ENCODE results near the gene EPB42.

EPB42 gene

DNA sequence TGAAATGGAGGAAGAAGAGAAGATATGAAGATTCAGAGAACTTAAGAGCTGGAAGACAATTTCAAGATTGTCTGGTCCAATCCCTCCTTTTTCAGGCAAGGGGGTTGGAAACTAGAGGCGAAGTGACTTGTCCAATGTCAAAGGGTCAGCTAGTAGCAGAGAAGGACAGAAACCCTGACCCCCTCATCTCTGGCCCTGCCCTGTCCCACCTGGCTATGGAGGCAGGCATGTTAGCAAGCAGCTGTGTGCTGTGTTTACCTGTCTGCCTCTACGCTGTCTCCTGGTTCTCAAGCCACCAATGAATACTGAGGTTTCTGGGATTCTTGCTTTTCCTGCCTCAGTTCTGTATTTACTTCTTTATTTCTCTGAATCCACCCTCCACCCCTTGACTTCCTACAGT lies 45.6 kb upstream of the EPB42 start (continued):
- TF ChIP-seq ZNF280C (tag by site-specific recombination; IDR thresholded peaks at IDR 0.05) (no peak), ZNF112 (tag by site-specific recombination; IDR thresholded peaks at IDR 0.05) (no peak), ZNF248 (tag by site-specific recombination; IDR thresholded peaks at IDR 0.05) (no peak), ZNF311 (tag by site-specific recombination; IDR thresholded peaks at IDR 0.05; ENCODE audit: borderline replicate concordance) (no peak), SP3 (tag by site-specific recombination; IDR thresholded peaks at IDR 0.05) (no peak), ZFP41 (tag by site-specific recombination; IDR thresholded peaks at IDR 0.05; ENCODE audit: borderline replicate concordance) (no peak), ZNF433 (tag by site-specific recombination; IDR thresholded peaks at IDR 0.05; ENCODE audit: low read depth) (no peak), IKZF3 (tag by site-specific recombination; IDR thresholded peaks at IDR 0.05) (no peak), ZNF473 (tag by site-specific recombination; IDR thresholded peaks at IDR 0.05) (no peak)

- TF ChIP-seq ZBTB20 (tag by site-specific recombination; IDR thresholded peaks at IDR 0.05) (no peak), ZNF560 (tag by site-specific recombination; IDR thresholded peaks at IDR 0.05; ENCODE audit: borderline replicate concordance) (no peak), WT1 (tag by site-specific recombination; IDR thresholded peaks at IDR 0.05) (no peak), ZNF311 (tag by site-specific recombination; IDR thresholded peaks at IDR 0.05; ENCODE audit: borderline replicate concordance) (no peak), SP2 (tag by site-specific recombination; IDR thresholded peaks at IDR 0.05) (no peak), ZNF221 (tag by site-specific recombination; IDR thresholded peaks at IDR 0.05; ENCODE audit: borderline replicate concordance) (no peak), ZXDB (tag by site-specific recombination; IDR thresholded peaks at IDR 0.05) (no peak), ZNF555 (tag by site-specific recombination; conservative IDR thresholded peaks at IDR 0.05) (no peak)
- TF ChIP-seq, protein P1, sequence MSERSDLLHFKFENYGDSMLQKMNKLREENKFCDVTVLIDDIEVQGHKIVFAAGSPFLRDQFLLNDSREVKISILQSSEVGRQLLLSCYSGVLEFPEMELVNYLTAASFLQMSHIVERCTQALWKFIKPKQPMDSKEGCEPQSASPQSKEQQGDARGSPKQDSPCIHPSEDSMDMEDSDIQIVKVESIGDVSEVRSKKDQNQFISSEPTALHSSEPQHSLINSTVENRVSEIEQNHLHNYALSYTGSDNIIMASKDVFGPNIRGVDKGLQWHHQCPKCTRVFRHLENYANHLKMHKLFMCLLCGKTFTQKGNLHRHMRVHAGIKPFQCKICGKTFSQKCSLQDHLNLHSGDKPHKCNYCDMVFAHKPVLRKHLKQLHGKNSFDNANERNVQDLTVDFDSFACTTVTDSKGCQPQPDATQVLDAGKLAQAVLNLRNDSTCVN (tag by site-specific recombination; optimal IDR thresholded peaks at IDR 0.05), result no peak
- H3K4me3 ChIP-seq (ENCODE audit: low read depth, low read length), result no peak overlapping the region
- H3K27ac ChIP-seq (ENCODE audit: extremely low read depth, low read depth, low read length), result no peak overlapping the region
- H3K36me3 ChIP-seq (ENCODE audit: control insufficient read depth in 2 of 2, insufficient read depth in 1 of 2, low read length in 2 of 2), result no peaks in the 10 kb centered on the region
- POLR2A ChIA-PET, result no interaction called here
- CTCF ChIA-PET, result interaction anchor here (1.3 kb wide), 1 partner anchor 25 kb away, joined by 4 read pairs; no protein-coding TSS in a partner anchor
- H3K4me1 ChIP-seq (ENCODE audit: control insufficient read depth, insufficient read depth, low read length), result no peaks in the 10 kb centered on the region
- H3K9me3 ChIP-seq (ENCODE audit: control insufficient read depth, insufficient read depth, low read depth, low read length), result no peaks in the 10 kb centered on the region
These were observed 39.3 kb upstream of the EPB42 start for GRCh38 chr15:43260011-43260615.

DNA sequence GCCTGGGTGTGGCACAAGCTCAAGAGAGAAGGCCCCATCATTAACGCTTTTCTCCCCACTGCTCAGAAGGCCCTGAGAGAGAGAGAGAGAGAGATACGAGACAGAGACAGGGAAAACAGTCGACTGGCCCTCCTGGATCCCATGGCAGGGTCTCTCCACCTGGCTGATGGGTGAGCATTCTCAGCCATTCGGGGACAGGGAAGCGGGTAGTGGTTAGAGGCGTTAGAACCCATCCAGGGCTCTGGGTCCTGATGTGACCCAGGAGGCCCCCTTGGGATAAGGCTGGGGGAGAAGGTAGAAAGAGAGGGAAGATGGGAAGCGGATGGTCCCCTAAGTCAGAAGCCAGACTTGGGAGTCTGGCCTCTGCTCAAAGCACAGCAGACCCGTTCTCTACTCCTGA lies 38.0 kb upstream of the EPB42 start:
- Histone ChIP-seq H3K4me3 (ENCODE audit: low read depth, low read length) (no peak overlapping the region), H3K36me3 (ENCODE audit: control insufficient read depth in 2 of 2, insufficient read depth in 1 of 2, low read length in 2 of 2) (no peaks in the 10 kb centered on the region), H3K4me1 (ENCODE audit: control insufficient read depth, insufficient read depth, low read length) (no peaks in the 10 kb centered on the region), H3K27ac (ENCODE audit: extremely low read depth, low read depth, low read length) (no peak overlapping the region), H3K9me3 (ENCODE audit: control insufficient read depth, insufficient read depth, low read depth, low read length) (no peaks in the 10 kb centered on the region)
- TF ChIP-seq ZNF114 (tag by site-specific recombination; IDR thresholded peaks at IDR 0.05) (no peak), ZNF830 (tag by site-specific recombination; IDR thresholded peaks at IDR 0.05; ENCODE audit: low read depth) (no peak), HOXA7 (CRISPR knock-in tag; IDR thresholded peaks at IDR 0.05; ENCODE audit: borderline replicate concordance) (no peak), ZNF660 (tag by site-specific recombination; IDR thresholded peaks at IDR 0.05) (no peak)
- CTCF ChIA-PET, result no interaction called here
- POLR2A ChIA-PET, result no interaction called here
